H1 (cell line): ENCODE measurements around the gene SND1. TPM values are rescaled to one million over a fixed set of nuclear protein-coding genes. Genes with fewer than 3 reads are reported as not detected.

Experiments used
- GTF2F1 ChIP-seq: IDR thresholded peaks from 2 replicates; pipeline ENCODE4 v1.6.1; 2012; ENCODE audit warnings: low read depth, low read length, improper control_type of control experiment, borderline replicate concordance
- POU5F1 ChIP-seq: IDR thresholded peaks from 2 replicates; pipeline ENCODE4 v1.6.1; 2011; ENCODE audit warnings: low read depth, mild to moderate bottlenecking, low read length, moderate library complexity
- TEAD4 ChIP-seq: IDR thresholded peaks from 2 replicates; pipeline ENCODE4 v1.6.1; 2012; ENCODE audit warnings: low read depth, low read length, inconsistent platforms, mixed read lengths
- polyA plus RNA-seq, 7 experiments: library from polyadenylated mRNA; depleted of rRNA in 3 of 7; stranded (reverse) in 5 of 7; unstranded in 2 of 7; fragments of >200 nt in 5 of 7; fragments of 200-250 nt in 2 of 7; gene quantifications; 1 replicate in 5 of 7; 2 replicates in 1 of 7; 4 replicates in 1 of 7; pipeline versions ENCODE4 v1.2.1 to v1.2.3, GENCODE V29; 2011 to 2013; ENCODE audit warnings: missing spikeins in 2 of 7, mixed read lengths in 2 of 7
- total RNA-seq: library from RNA; stranded (reverse); fragmentation: NEBNext Ultra II Directional; extraction: Animal tissue kit (Norgen Biotek cat#: 25700); gene quantifications from 2 replicates; pipeline ENCODE4 v1.2.1, GENCODE V29; 2021

SND1 gene
- total and polyA plus RNA-seq, 2 of the 8 experiments (the other 6 are each of a cell fraction or from before 2014, with no cell fraction given) = 122 to 290 TPM

DNA sequence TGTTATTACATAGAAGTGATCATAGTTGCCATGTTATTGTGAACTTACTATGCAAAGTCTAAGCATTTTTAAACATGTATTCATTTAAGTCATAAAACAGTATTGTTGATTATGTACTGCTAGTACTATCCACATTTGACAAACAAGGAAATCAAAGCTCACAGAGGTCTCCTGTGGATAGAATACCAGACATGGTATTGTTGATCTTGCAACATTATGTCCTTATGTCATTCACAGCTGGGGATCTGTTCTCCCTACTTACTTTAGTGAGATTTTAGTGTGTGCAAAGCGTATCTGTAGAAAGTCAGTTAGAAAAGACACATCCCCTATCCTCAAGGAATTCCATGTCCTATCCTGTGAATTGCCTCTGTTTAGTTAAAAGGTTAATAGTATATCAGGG, 106.1 kb downstream of the SND1 start (continued):
- TF ChIP-seq GTF2F1 (no peak), TEAD4 (no peak), POU5F1 (no peak)
